HepG2 (cell line): Measurements from ENCODE around the gene UCN. TPM values are rescaled to one million over a fixed set of nuclear protein-coding genes. Genes with fewer than 3 reads are reported as not detected.
A peak's percentile ranks its signal among the peaks of the same experiment; 100 is the strongest.

Source experiments
- ATAC-seq: fragments of 200-7000 bp; cut with Tn5 transposase; 3 replicates; pipeline ENCODE4 v1.9.1; 2020; ENCODE audit warnings: mild to moderate bottlenecking, moderate library complexity
- BruUV-seq: library from RNA; stranded (reverse); fragments of 400-500 nt; replicated peaks from 2 replicates; lab custom pipeline; 2021; lab: Mats Ljungman, UMichigan
- CTCF ChIA-PET: fragments of 300-600 bp; formaldehyde crosslinking; extraction: SDS; loops from one replicate; lab custom pipeline; 2021; ENCODE audit warnings: low total read pairs, inconsistent platforms, low intra/inter-chr PET ratio; lab: Yijun Ruan, JAX
- POLR2A ChIA-PET: fragments of 350-600 bp; sonication (Branson Sonifier 250); formaldehyde crosslinking; loops from one replicate; lab custom pipeline; 2020; ENCODE audit warnings: antibody characterized with exemption, inconsistent platforms; lab: Yijun Ruan, JAX
- DNase-seq: peaks from one replicate; pipeline ENCODE4 v3.0.0-alpha.2; 2015; ENCODE audit warnings: low spot score
- FAIRE-seq: peaks from 3 replicates; lab custom pipeline; 2011; peaks lifted over from hg19 to GRCh38; lab: Jason Lieb, UNC
- H2AFZ ChIP-seq: one replicate; pipeline ENCODE4 v1.6.1; 2011; ENCODE audit warnings: low read length, inconsistent platforms
- H3K27ac ChIP-seq: fragments of 300-600 bp; 3 replicates; pipeline ENCODE4 v1.8.0; 2011; ENCODE audit warnings: mixed run types, mild to moderate bottlenecking, mixed read lengths, low read length, inconsistent platforms; ENCODE audit not compliant: insufficient read depth; ENCODE audit errors: extremely low read length
- H3K27me3 ChIP-seq, 2 experiments: fragments of 200-600 bp in 1 of 2; 2 replicates in 1 of 2; 3 replicates in 1 of 2; pipeline versions ENCODE4 v1.6.0 to v1.8.0; 2011; ENCODE audit warnings: low read length in 2 of 2, mild to moderate bottlenecking in 2 of 2, moderate library complexity in 2 of 2, inconsistent platforms in 1 of 2; ENCODE audit not compliant: insufficient read depth in 2 of 2, control insufficient read depth in 1 of 2
- H3K36me3 ChIP-seq, 2 experiments: fragments of 200-600 bp in 1 of 2; replicated peaks in 1 of 2; 2 replicates in 1 of 2; 3 replicates in 1 of 2; pipeline versions ENCODE4 v1.5.1 to v1.8.0; 2011; ENCODE audit warnings: low read length in 2 of 2, inconsistent platforms in 1 of 2; ENCODE audit not compliant: insufficient read depth in 2 of 2, control insufficient read depth in 1 of 2
- H3K4me1 ChIP-seq: 2 replicates; pipeline ENCODE4 v1.5.1; 2012; ENCODE audit warnings: low read length, inconsistent platforms; ENCODE audit not compliant: insufficient read depth
- H3K4me2 ChIP-seq: 2 replicates; pipeline ENCODE4 v1.6.0; 2011; ENCODE audit warnings: low read depth, low read length, inconsistent platforms
- H3K4me3 ChIP-seq, 3 experiments: fragments of 200-600 bp in 1 of 3; sonication (generic), shearing (Covaris generic) in 1 of 3; replicated peaks in 1 of 3; 2 replicates each; pipeline ENCODE4 v1.5.1; 2011 to 2016; ENCODE audit warnings: low read length in 3 of 3, inconsistent platforms in 2 of 3, low read depth in 2 of 3, mild to moderate bottlenecking in 2 of 3, control low read depth in 1 of 3, mixed read lengths in 1 of 3; ENCODE audit not compliant: insufficient read depth in 1 of 3
- H3K79me2 ChIP-seq: one replicate; pipeline ENCODE4 v1.6.1; 2011; ENCODE audit warnings: low read length, inconsistent platforms; ENCODE audit not compliant: insufficient read depth
- H3K9ac ChIP-seq: 2 replicates; pipeline ENCODE4 v1.6.0; 2011; ENCODE audit warnings: mild to moderate bottlenecking, low read depth, low read length, inconsistent platforms; ENCODE audit not compliant: insufficient read depth
- H3K9me3 ChIP-seq: 2 replicates; pipeline ENCODE4 v1.5.1; 2012; ENCODE audit warnings: mild to moderate bottlenecking, low read length
- H4K20me1 ChIP-seq: 2 replicates; pipeline ENCODE4 v1.6.0; 2011; ENCODE audit warnings: inconsistent platforms, mild to moderate bottlenecking, low read length, moderate library complexity; ENCODE audit not compliant: insufficient read depth
- ARNTL ChIP-seq: sonication (generic); formaldehyde crosslinking; IDR thresholded peaks from 2 replicates; pipeline ENCODE4 v1.4.0; 2020; ENCODE audit warnings: mild to moderate bottlenecking, missing genetic modification reagents
- ESRRA ChIP-seq: sonication (generic); formaldehyde crosslinking; IDR thresholded peaks from 2 replicates; pipeline ENCODE4 v1.5.1; 2020; ENCODE audit warnings: mild to moderate bottlenecking, low read depth, missing genetic modification reagents
- GTF3A ChIP-seq: sonication (generic); formaldehyde crosslinking; conservative IDR thresholded peaks from 2 replicates; pipeline ENCODE4 v1.4.0; 2020; ENCODE audit warnings: mild to moderate bottlenecking, missing genetic modification reagents
- HIVEP1 ChIP-seq: sonication (generic); formaldehyde crosslinking; IDR thresholded peaks from 2 replicates; pipeline ENCODE4 v1.4.0; 2020; ENCODE audit warnings: mild to moderate bottlenecking, missing genetic modification reagents
- MED13 ChIP-seq: sonication (generic); formaldehyde crosslinking; IDR thresholded peaks from 2 replicates; pipeline ENCODE4 v1.5.0; 2020; ENCODE audit warnings: missing genetic modification reagents
- NONO ChIP-seq, 2 experiments: fragments of 450-650 bp in 1 of 2; sonication (generic) in 1 of 2; formaldehyde crosslinking in 1 of 2; IDR thresholded peaks in 1 of 2; conservative IDR thresholded peaks in 1 of 2; 2 replicates each; pipeline versions ENCODE4 v1.6.1 to v1.8.0; 2017 to 2022; ENCODE audit warnings: mild to moderate bottlenecking in 1 of 2, missing genetic modification reagents in 1 of 2, moderate library complexity in 1 of 2
- PHF21A ChIP-seq: sonication (generic); formaldehyde crosslinking; IDR thresholded peaks from 2 replicates; pipeline ENCODE4 v1.5.0; 2020; ENCODE audit warnings: mild to moderate bottlenecking, missing genetic modification reagents
- SATB2 ChIP-seq: sonication (generic); formaldehyde crosslinking; IDR thresholded peaks from 2 replicates; pipeline ENCODE4 v1.5.0; 2020; ENCODE audit warnings: missing genetic modification reagents
- SNAI1 ChIP-seq: sonication (generic); formaldehyde crosslinking; IDR thresholded peaks from 2 replicates; pipeline ENCODE4 v1.5.0; 2020; ENCODE audit warnings: mild to moderate bottlenecking, missing genetic modification reagents, borderline replicate concordance
- SOX13 ChIP-seq, 3 experiments: fragments of 450-650 bp in 1 of 3; sonication (generic) in 1 of 3; formaldehyde crosslinking in 1 of 3; IDR thresholded peaks in 2 of 3; conservative IDR thresholded peaks in 1 of 3; 2 replicates each; pipeline versions ENCODE4 v1.5.0 to v1.6.1; 2016 to 2020; ENCODE audit warnings: antibody characterized with exemption in 1 of 3, mild to moderate bottlenecking in 1 of 3, missing compliant biosample characterization in 1 of 3, missing genetic modification reagents in 1 of 3, moderate library complexity in 1 of 3
- TARDBP ChIP-seq: sonication (generic); formaldehyde crosslinking; IDR thresholded peaks from 2 replicates; pipeline ENCODE4 v1.8.0; 2022; ENCODE audit warnings: mild to moderate bottlenecking, missing genetic modification reagents
- ZNF264 ChIP-seq: sonication (generic); formaldehyde crosslinking; IDR thresholded peaks from 2 replicates; pipeline ENCODE4 v1.4.0; 2020; ENCODE audit warnings: missing genetic modification reagents
- ZNF446 ChIP-seq: sonication (generic); formaldehyde crosslinking; IDR thresholded peaks from 2 replicates; pipeline ENCODE4 v1.5.0; 2020; ENCODE audit warnings: mild to moderate bottlenecking, missing genetic modification reagents
- WGBS: methylation state at CpG from one replicate; pipeline ENCODE4 v1.1.6; 2017; ENCODE audit warnings: low lambda C conversion rate; 5-methylcytosine and 5-hydroxymethylcytosine counted together
- in situ Hi-C: cut with HindIII; loops from 2 replicates; pipeline ENCODE4 v1.10.0; 2017; ENCODE audit warnings: low pct_unique_long_range_greater_than_20kb; ENCODE audit not compliant: extremely low pct_ligation_motif_present
- intact Hi-C: fragments of 100-400 bp; cut with micrococcal nuclease; formaldehyde crosslinking; loops from one replicate; pipeline ENCODE4 v1.10.0; 2022; ENCODE audit not compliant: unreplicated experiment
- polyA plus RNA-seq, 8 experiments: library from polyadenylated mRNA; depleted of rRNA in 3 of 8; stranded (reverse) in 7 of 8; unstranded in 1 of 8; fragments of >200 nt; fragmentation: Illumina TruSeq in 4 of 8; extraction: Trizol in 4 of 8; gene quantifications; 2 replicates each; pipeline versions ENCODE4 v1.2.1 to v1.2.3, GENCODE V29; 2011 to 2016; ENCODE audit warnings: low read depth in 4 of 8, missing spikeins in 1 of 8, mixed read lengths in 1 of 8; ENCODE audit not compliant: insufficient read depth in 1 of 8
- total RNA-seq, 5 experiments: library from RNA; depleted of rRNA; stranded (reverse); fragments of >200 nt; fragmentation: Illumina TruSeq; extraction: Trizol; gene quantifications; 2 replicates each; pipeline ENCODE4 v1.2.3, GENCODE V29; 2016; ENCODE audit warnings: low read depth in 1 of 5
- TF ChIP-seq, protein P1 (sequence below): sonication (generic); formaldehyde crosslinking; IDR thresholded peaks from 2 replicates; pipeline ENCODE4 v1.5.0; 2020; ENCODE audit warnings: missing genetic modification reagents
- TF ChIP-seq, protein P2 (sequence below): sonication (generic); formaldehyde crosslinking; IDR thresholded peaks from 2 replicates; pipeline ENCODE4 v1.4.0; 2020; ENCODE audit warnings: mild to moderate bottlenecking, missing genetic modification reagents
- TF ChIP-seq, protein P3 (sequence below): sonication (generic); formaldehyde crosslinking; IDR thresholded peaks from 2 replicates; pipeline ENCODE4 v1.5.1; 2020; ENCODE audit warnings: missing genetic modification reagents, mild to moderate bottlenecking, borderline replicate concordance
- TF ChIP-seq, protein P4 (sequence below): sonication (generic); formaldehyde crosslinking; IDR thresholded peaks from 2 replicates; pipeline ENCODE4 v1.8.1; 2023; ENCODE audit warnings: missing genetic modification reagents, mild to moderate bottlenecking, borderline replicate concordance

UCN gene
- total and polyA plus RNA-seq, 2 of the 13 experiments (the other 11 are each of a cell fraction or from before 2014, with no cell fraction given): 1.2 to 2.3 TPM

DNA sequence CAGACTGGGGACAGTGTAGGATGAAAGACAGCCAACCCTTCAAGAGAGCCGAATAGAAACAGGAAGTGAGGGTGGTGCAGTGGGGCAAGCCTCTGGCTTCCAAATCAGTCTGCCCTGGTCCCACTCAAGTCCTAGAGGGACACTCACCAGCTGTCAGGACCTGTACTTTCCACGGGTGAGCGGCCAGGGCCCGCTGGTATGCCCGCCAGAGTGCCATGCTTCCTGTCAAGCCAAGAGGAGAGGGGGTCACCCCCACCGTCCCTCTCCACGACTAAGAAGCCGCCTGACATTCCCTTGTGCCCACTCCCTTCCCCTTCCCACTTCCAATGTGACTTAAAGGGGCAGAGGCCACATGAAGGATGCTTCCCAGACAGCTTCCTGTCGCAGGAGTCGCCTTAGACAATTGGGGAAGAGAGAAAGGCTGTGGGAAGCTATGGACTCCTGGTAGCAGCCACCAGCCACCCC is 14.1 kb upstream of the UCN start (continued):
- TF ChIP-seq, protein P1, sequence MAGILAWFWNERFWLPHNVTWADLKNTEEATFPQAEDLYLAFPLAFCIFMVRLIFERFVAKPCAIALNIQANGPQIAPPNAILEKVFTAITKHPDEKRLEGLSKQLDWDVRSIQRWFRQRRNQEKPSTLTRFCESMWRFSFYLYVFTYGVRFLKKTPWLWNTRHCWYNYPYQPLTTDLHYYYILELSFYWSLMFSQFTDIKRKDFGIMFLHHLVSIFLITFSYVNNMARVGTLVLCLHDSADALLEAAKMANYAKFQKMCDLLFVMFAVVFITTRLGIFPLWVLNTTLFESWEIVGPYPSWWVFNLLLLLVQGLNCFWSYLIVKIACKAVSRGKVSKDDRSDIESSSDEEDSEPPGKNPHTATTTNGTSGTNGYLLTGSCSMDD (CRISPR knock-in tag): no peak
- TF ChIP-seq TARDBP (CRISPR knock-in tag) (0 out of 2 replicates have a peak, but pooled peaks have one; percentile 12), ZNF264 (CRISPR knock-in tag) (no peak), SNAI1 (CRISPR knock-in tag) (0 out of 2 replicates have a peak, but pooled peaks have one; percentile 5), ZNF446 (CRISPR knock-in tag) (no peak), ESRRA (0 out of 2 replicates have a peak, but pooled peaks have one; percentile 2), ARNTL (CRISPR knock-in tag) (no peak), HIVEP1 (CRISPR knock-in tag) (0 out of 2 replicates have a peak, but pooled peaks have one; percentile 13), PHF21A (no peak)
- TF ChIP-seq, protein P2, sequence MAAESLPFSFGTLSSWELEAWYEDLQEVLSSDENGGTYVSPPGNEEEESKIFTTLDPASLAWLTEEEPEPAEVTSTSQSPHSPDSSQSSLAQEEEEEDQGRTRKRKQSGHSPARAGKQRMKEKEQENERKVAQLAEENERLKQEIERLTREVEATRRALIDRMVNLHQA (CRISPR knock-in tag): no peak

DNA sequence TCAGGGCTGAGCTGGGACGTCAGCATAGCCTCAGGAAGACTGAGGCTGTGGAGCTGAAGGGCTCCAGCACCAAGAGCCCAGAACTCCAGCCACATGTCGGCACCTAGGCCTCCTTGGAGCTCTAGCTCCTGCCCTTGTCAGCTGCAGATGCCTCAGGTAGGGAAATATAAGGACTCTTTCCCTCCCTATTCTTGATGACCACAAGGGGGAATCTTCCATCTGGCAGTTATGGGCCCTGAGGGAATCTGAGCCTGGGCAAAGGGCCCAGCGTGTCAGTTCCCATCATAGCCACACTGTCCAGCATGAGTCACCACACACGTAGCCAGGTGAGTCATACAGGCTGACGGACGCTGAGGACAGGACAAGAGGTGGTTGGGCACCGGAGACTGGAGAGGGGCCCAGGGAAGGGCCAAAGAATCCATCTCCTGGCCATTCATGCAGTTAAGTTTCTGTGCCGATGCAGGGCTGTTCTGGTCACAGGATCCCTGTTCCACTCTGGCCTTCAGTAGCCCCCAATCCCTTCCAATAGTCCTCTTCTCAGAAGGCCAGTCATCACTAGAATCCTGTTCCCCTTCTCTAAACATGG is 12.8 kb upstream of the UCN start:
- Histone ChIP-seq H2AFZ (no peak overlapping the region), H3K9ac (peak overlapping the region; percentile 99)
- POLR2A ChIA-PET: interaction anchor here (0.6 to 5.0 kb wide), 12 partner anchors 9 to 124 kb away, joined by 3 to 73 read pairs (median 10); partner anchors contain the start of genes EIF2B4, GTF3C2, PPM1G and SNX17
- TF ChIP-seq MED13: no peak
- TF ChIP-seq SOX13 (IDR thresholded peaks at IDR 0.05): 0 out of 2 replicates have a peak, but pooled peaks have one; percentile 26
- peak in 1 of 2 experiments; percentile 64; a peak in 1 of 4 replicates for TF ChIP-seq SOX13 (CRISPR knock-in tag; conservative IDR thresholded peaks at IDR 0.05 in 1 of 2, IDR thresholded peaks at IDR 0.05 in 1 of 2)
- TF ChIP-seq, protein P3, sequence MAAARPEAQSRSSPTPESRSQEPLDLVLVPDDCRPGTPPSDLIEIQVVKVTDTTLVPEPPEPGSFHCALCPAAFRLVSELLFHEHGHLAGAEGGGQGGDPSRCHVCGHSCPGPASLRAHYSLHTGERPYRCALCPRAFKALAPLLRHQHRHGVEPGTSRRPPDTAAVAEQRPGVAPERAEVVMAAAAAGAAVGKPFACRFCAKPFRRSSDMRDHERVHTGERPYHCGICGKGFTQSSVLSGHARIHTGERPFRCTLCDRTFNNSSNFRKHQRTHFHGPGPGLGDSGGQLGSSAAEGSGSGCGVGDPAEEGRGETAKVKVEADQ (CRISPR knock-in tag): peak; percentile 78; the same call in 1 of the 2 replicates
- no peak for TF ChIP-seq NONO (IDR thresholded peaks at IDR 0.05)
- TF ChIP-seq NONO (CRISPR knock-in tag; conservative IDR thresholded peaks at IDR 0.05): peak; percentile 71; the same call in 1 of the 2 replicates
- TF ChIP-seq SATB2 (CRISPR knock-in tag): no peak
- TF ChIP-seq GTF3A (CRISPR knock-in tag): no peak
- TF ChIP-seq, protein P4, sequence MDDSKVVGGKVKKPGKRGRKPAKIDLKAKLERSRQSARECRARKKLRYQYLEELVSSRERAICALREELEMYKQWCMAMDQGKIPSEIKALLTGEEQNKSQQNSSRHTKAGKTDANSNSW: no peak

More for the DNA sequence above, 12.8 kb upstream of the UCN start:
- H3K4me1 ChIP-seq: peaks cover 41% of the 10 kb centered on the region
- peak overlapping the region; percentile 95 for H3K4me2 ChIP-seq
- H3K9me3 ChIP-seq: no peaks in the 10 kb centered on the region
- peak; percentile 89 for ATAC-seq
- no peaks in the 10 kb centered on the region for H4K20me1 ChIP-seq
- H3K27ac ChIP-seq: peak overlapping the region; percentile 91
- peak; percentile 95 for FAIRE-seq
- H3K79me2 ChIP-seq: peaks cover 25% of the 10 kb centered on the region
- H3K36me3 ChIP-seq: peaks cover 0 to 7% of the 10 kb centered on the region in 2 experiments; a peak in 4 of 5 replicates
- H3K27me3 ChIP-seq: peaks cover 0 to 4% of the 10 kb centered on the region in 2 experiments; a peak in 1 of 5 replicates
- 7% methylated on average over 8 of the region's 8 CpGs for WGBS
- intact Hi-C loops: loop anchor here (1.0 kb wide), 6 partner anchors 18 to 342 kb away; partner anchors contain the start of genes EIF2B4, GTF3C2, SLC4A1AP and SNX17
- CTCF ChIA-PET: interaction anchor here (0.7 to 1.9 kb wide), 4 partner anchors 18 to 57 kb away, joined by 3 to 15 read pairs (median 6); partner anchors contain the start of genes EIF2B4 and SNX17
- in situ Hi-C loops: loop anchor here (5.0 kb wide), 1 partner anchor 51 kb away; the partner anchor contains the start of genes EIF2B4 and SNX17
- BruUV-seq: no TSS peak
- peak overlapping the region; percentile 82 to 86 (median 83) for H3K4me3 ChIP-seq
- peak; percentile 99 for DNase-seq
